Endothelial cell of umbilical vein (primary cell): ENCODE measurements around the gene STIM1. TPM values are rescaled to one million over a fixed set of nuclear protein-coding genes. Genes with fewer than 3 reads are reported as not detected.
A peak's percentile ranks its signal among the peaks of the same experiment; 100 is the strongest.

Experiments
- BruUV-seq: library from RNA; stranded (reverse); fragments of 400-500 nt; replicated peaks from 2 replicates; lab custom pipeline; 2021; lab: Mats Ljungman, UMichigan
- CTCF ChIA-PET: fragments of 300-600, 350-600 bp; sonication (Branson Sonifier 250); formaldehyde crosslinking; loops from one replicate; lab custom pipeline; 2021; ENCODE audit warnings: antibody characterized with exemption, inconsistent platforms; lab: Charles Lee
- POLR2A ChIA-PET: fragments of 300-600, 350-600 bp; sonication (Branson Sonifier 250); formaldehyde crosslinking; loops from one replicate; lab custom pipeline; 2021; ENCODE audit warnings: antibody characterized with exemption, inconsistent platforms; lab: Charles Lee
- DNase-seq: peaks from one replicate; pipeline ENCODE4 v3.0.0-alpha.2; 2011; ENCODE audit warnings: low read depth, low spot score
- FAIRE-seq: peaks from 2 replicates; lab custom pipeline; 2011; peaks lifted over from hg19 to GRCh38; lab: Jason Lieb, UNC
- H2AFZ ChIP-seq: 2 replicates; pipeline ENCODE4 v1.6.0; 2012; ENCODE audit warnings: low read depth, low read length, control low read depth, inconsistent platforms
- H3K27ac ChIP-seq: 2 replicates; pipeline ENCODE4 v1.5.1; 2011; ENCODE audit warnings: low read depth, mild to moderate bottlenecking, control low read depth, low read length, moderate library complexity; ENCODE audit not compliant: insufficient read depth
- H3K27me3 ChIP-seq, 2 experiments: 2 replicates each; pipeline versions ENCODE4 v1.6.0 to v1.6.1; 2011; ENCODE audit warnings: low read length in 2 of 2, mixed read lengths in 1 of 2; ENCODE audit not compliant: control insufficient read depth in 2 of 2, insufficient read depth in 2 of 2
- H3K36me3 ChIP-seq, 2 experiments: 2 replicates in 1 of 2; 3 replicates in 1 of 2; pipeline ENCODE4 v1.5.1; 2011; ENCODE audit warnings: low read length in 2 of 2, mild to moderate bottlenecking in 1 of 2, moderate library complexity in 1 of 2; ENCODE audit not compliant: control insufficient read depth in 2 of 2, insufficient read depth in 2 of 2; ENCODE audit errors: extremely low read depth in 1 of 2
- H3K4me1 ChIP-seq: 3 replicates; pipeline ENCODE4 v1.5.1; 2011; ENCODE audit warnings: mild to moderate bottlenecking, low read length; ENCODE audit not compliant: control insufficient read depth, insufficient read depth; ENCODE audit errors: extremely low read depth
- H3K4me2 ChIP-seq: 2 replicates; pipeline ENCODE4 v1.6.1; 2011; ENCODE audit warnings: low read length, control low read depth, mixed read lengths; ENCODE audit not compliant: insufficient read depth
- H3K4me3 ChIP-seq, 3 experiments: fragments of 200-600 bp in 1 of 3; sonication (generic), shearing (Covaris generic) in 1 of 3; replicated peaks in 1 of 3; 2 replicates each; pipeline ENCODE4 v1.5.1; 2011 to 2016; ENCODE audit warnings: control low read depth in 3 of 3, low read length in 3 of 3, mild to moderate bottlenecking in 2 of 3, inconsistent platforms in 1 of 3, low read depth in 1 of 3, moderate library complexity in 1 of 3; ENCODE audit not compliant: insufficient read depth in 1 of 3
- H3K79me2 ChIP-seq: 2 replicates; pipeline ENCODE4 v1.6.0; 2012; ENCODE audit warnings: low read length, inconsistent platforms; ENCODE audit not compliant: control insufficient read depth, insufficient read depth
- H3K9ac ChIP-seq: replicated peaks from 2 replicates; pipeline ENCODE3; 2011; ENCODE audit warnings: low read length, control low read depth; ENCODE audit not compliant: insufficient read depth; ENCODE audit errors: extremely low read depth
- H3K9me1 ChIP-seq: replicated peaks from 3 replicates; pipeline ENCODE4 v1.6.0; 2011; ENCODE audit warnings: mild to moderate bottlenecking, low read length; ENCODE audit not compliant: control insufficient read depth, insufficient read depth; ENCODE audit errors: extremely low read depth
- H3K9me3 ChIP-seq: replicated peaks from 2 replicates; pipeline ENCODE4 v1.5.1; 2012; ENCODE audit warnings: low read length, inconsistent platforms; ENCODE audit not compliant: control insufficient read depth, insufficient read depth
- H4K20me1 ChIP-seq: replicated peaks from 2 replicates; pipeline ENCODE3; 2011; ENCODE audit warnings: mild to moderate bottlenecking, low read length; ENCODE audit not compliant: control insufficient read depth, insufficient read depth; ENCODE audit errors: extremely low read depth
- EZH2 ChIP-seq: IDR thresholded peaks from 2 replicates; pipeline ENCODE4 v1.6.1; 2012; ENCODE audit warnings: borderline replicate concordance, low read depth, mild to moderate bottlenecking, moderate library complexity, low read length, inconsistent platforms; ENCODE audit not compliant: severe bottlenecking
- FOS ChIP-seq: IDR thresholded peaks from 2 replicates; pipeline ENCODE4 v1.6.1; 2011; ENCODE audit warnings: mild to moderate bottlenecking, low read length, moderate library complexity, borderline replicate concordance; ENCODE audit not compliant: insufficient read depth
- JUN ChIP-seq: IDR thresholded peaks from 2 replicates; pipeline ENCODE4 v1.6.1; 2011; ENCODE audit warnings: borderline replicate concordance, low read depth; ENCODE audit not compliant: insufficient read length, insufficient read depth
- MYC ChIP-seq: IDR thresholded peaks from one replicate; pipeline ENCODE4 v1.6.1; 2011; ENCODE audit warnings: mild to moderate bottlenecking, low read depth, low read length
- POLR2A ChIP-seq: IDR thresholded peaks from 2 replicates; pipeline ENCODE4 v1.6.1; 2012; ENCODE audit warnings: low read depth, mild to moderate bottlenecking, control low read depth, low read length
- POLR2AphosphoS5 ChIP-seq: IDR thresholded peaks from 2 replicates; pipeline ENCODE4 v1.6.1; 2012; ENCODE audit warnings: low read depth, mild to moderate bottlenecking, control low read depth, low read length, moderate library complexity; ENCODE audit not compliant: insufficient read depth
- dilution Hi-C: fragments of 300-500 bp; cut with MboI; formaldehyde crosslinking; loops from one replicate; pipeline ENCODE4 v1.15.0; 2019; ENCODE audit warnings: low sequenced_read_pairs; ENCODE audit not compliant: extremely low pct_ligation_motif_present
- intact Hi-C: fragments of 100-400 bp; cut with micrococcal nuclease; formaldehyde crosslinking; loops from one replicate; pipeline ENCODE4 v1.10.0; 2022
- polyA plus RNA-seq, 4 experiments: library from polyadenylated mRNA; depleted of rRNA in 3 of 4; stranded (reverse) in 3 of 4; unstranded in 1 of 4; fragments of >200 nt; gene quantifications; 2 replicates each; pipeline versions ENCODE4 v1.2.1 to v1.2.3, GENCODE V29; 2011 to 2012; ENCODE audit warnings: missing spikeins in 1 of 4
- total RNA-seq: library from RNA; stranded (reverse); gene quantifications from 2 replicates; pipeline ENCODE4 v1.2.3, GENCODE V29; 2021
- TF ChIP-seq, protein P1 (sequence below): IDR thresholded peaks from 2 replicates; pipeline ENCODE4 v1.6.1; 2011; ENCODE audit not compliant: insufficient read depth, insufficient read length
- TF ChIP-seq, protein P2 (sequence below), 2 donors: IDR thresholded peaks; 1 replicate in 1 of 2; 2 replicates in 1 of 2; pipeline ENCODE4 v1.5.1; 2011; ENCODE audit warnings: low read length in 2 of 2, mild to moderate bottlenecking in 2 of 2, moderate library complexity in 2 of 2, control low read depth in 1 of 2, inconsistent platforms in 1 of 2, low read depth in 1 of 2; ENCODE audit not compliant: insufficient read depth in 1 of 2; ENCODE audit errors: extremely low read depth in 1 of 2

STIM1 gene
- total and polyA plus RNA-seq, 2 donors (not counting 3 experiments of a cell fraction or from before 2014, with no cell fraction given), result 32.7 to 33.4 TPM

- CTCF ChIA-PET, result interaction anchor here (0.9 to 2.5 kb wide), 5 partner anchors 12 to 126 kb away, joined by 3 to 12 read pairs (median 5); partner anchors contain the start of gene STIM1
- FAIRE-seq (peak; percentile 77), DNase-seq (peak; percentile 77)
- H3K4me3 ChIP-seq, result no peak overlapping the region
- peak overlapping the region; percentile 36 for H3K4me2 ChIP-seq
- peaks cover 18% of the 10 kb centered on the region for H3K4me1 ChIP-seq
- H2AFZ ChIP-seq, result no peak overlapping the region
- H3K9me1 ChIP-seq, result no peaks in the 10 kb centered on the region
- POLR2A ChIA-PET, result no interaction called here
- dilution Hi-C loops (no loop called here), intact Hi-C loops (loop anchor here (5.0 kb wide), 2 partner anchors 80 to 90 kb away; partner anchors contain the start of gene STIM1)
- TF ChIP-seq POLR2AphosphoS5 (no peak), FOS (no peak), MYC (no peak), JUN (no peak), POLR2A (no peak), EZH2 (no peak)
- TF ChIP-seq, protein P1, sequence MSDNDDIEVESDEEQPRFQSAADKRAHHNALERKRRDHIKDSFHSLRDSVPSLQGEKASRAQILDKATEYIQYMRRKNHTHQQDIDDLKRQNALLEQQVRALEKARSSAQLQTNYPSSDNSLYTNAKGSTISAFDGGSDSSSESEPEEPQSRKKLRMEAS, result no peak
- TF ChIP-seq, protein P2, sequence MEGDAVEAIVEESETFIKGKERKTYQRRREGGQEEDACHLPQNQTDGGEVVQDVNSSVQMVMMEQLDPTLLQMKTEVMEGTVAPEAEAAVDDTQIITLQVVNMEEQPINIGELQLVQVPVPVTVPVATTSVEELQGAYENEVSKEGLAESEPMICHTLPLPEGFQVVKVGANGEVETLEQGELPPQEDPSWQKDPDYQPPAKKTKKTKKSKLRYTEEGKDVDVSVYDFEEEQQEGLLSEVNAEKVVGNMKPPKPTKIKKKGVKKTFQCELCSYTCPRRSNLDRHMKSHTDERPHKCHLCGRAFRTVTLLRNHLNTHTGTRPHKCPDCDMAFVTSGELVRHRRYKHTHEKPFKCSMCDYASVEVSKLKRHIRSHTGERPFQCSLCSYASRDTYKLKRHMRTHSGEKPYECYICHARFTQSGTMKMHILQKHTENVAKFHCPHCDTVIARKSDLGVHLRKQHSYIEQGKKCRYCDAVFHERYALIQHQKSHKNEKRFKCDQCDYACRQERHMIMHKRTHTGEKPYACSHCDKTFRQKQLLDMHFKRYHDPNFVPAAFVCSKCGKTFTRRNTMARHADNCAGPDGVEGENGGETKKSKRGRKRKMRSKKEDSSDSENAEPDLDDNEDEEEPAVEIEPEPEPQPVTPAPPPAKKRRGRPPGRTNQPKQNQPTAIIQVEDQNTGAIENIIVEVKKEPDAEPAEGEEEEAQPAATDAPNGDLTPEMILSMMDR (IDR thresholded peaks at IDR 0.05; ENCODE audit: extremely low read depth in 1 of 2, insufficient read depth in 1 of 2, low read depth in 1 of 2, low read length in 2 of 2), result no peak
- no peaks in the 10 kb centered on the region for H4K20me1 ChIP-seq
- BruUV-seq, result no TSS peak
- H3K27me3 ChIP-seq, result no peaks in the 10 kb centered on the region
- H3K36me3 ChIP-seq, result no peaks in the 10 kb centered on the region
- H3K27ac ChIP-seq, result no peak overlapping the region
- no peaks in the 10 kb centered on the region for H3K79me2 ChIP-seq
- H3K9ac ChIP-seq, result no peak overlapping the region
- H3K9me3 ChIP-seq, result no peaks in the 10 kb centered on the region
These were observed 91.6 kb downstream of the STIM1 start for GRCh38 chr11:3947061-3947460.
